C4-2B (cell line): ENCODE results near the gene CGAS.

Source experiments
- ZFX ChIP-seq: fragments of 450-650 bp; IDR thresholded peaks from 2 replicates; pipeline ENCODE4 v1.6.1; 2017
- TF ChIP-seq, protein P1 (sequence below): fragments of 450-650 bp; conservative IDR thresholded peaks from 2 replicates; pipeline ENCODE4 v1.5.1; 2017; ENCODE audit warnings: mild to moderate bottlenecking

GRCh38 chr6:73481969-73482368 lies 29.9 kb upstream of the CGAS start:
- TF ChIP-seq, protein P1, sequence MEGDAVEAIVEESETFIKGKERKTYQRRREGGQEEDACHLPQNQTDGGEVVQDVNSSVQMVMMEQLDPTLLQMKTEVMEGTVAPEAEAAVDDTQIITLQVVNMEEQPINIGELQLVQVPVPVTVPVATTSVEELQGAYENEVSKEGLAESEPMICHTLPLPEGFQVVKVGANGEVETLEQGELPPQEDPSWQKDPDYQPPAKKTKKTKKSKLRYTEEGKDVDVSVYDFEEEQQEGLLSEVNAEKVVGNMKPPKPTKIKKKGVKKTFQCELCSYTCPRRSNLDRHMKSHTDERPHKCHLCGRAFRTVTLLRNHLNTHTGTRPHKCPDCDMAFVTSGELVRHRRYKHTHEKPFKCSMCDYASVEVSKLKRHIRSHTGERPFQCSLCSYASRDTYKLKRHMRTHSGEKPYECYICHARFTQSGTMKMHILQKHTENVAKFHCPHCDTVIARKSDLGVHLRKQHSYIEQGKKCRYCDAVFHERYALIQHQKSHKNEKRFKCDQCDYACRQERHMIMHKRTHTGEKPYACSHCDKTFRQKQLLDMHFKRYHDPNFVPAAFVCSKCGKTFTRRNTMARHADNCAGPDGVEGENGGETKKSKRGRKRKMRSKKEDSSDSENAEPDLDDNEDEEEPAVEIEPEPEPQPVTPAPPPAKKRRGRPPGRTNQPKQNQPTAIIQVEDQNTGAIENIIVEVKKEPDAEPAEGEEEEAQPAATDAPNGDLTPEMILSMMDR = no peak
- TF ChIP-seq ZFX = no peak
